NCI-H146 treated with DMSO at 0.1 percent for 48 hours (cell line): ENCODE results near the gene NKIRAS2.
A peak's percentile ranks its signal among the peaks of the same experiment; 100 is the strongest.

Experiments
- DNase-seq: peaks from one replicate; lab custom pipeline; 2025; ENCODE audit not compliant: unreplicated experiment; lab: John Stamatoyannopoulos, UW

Gene NKIRAS2

DNA sequence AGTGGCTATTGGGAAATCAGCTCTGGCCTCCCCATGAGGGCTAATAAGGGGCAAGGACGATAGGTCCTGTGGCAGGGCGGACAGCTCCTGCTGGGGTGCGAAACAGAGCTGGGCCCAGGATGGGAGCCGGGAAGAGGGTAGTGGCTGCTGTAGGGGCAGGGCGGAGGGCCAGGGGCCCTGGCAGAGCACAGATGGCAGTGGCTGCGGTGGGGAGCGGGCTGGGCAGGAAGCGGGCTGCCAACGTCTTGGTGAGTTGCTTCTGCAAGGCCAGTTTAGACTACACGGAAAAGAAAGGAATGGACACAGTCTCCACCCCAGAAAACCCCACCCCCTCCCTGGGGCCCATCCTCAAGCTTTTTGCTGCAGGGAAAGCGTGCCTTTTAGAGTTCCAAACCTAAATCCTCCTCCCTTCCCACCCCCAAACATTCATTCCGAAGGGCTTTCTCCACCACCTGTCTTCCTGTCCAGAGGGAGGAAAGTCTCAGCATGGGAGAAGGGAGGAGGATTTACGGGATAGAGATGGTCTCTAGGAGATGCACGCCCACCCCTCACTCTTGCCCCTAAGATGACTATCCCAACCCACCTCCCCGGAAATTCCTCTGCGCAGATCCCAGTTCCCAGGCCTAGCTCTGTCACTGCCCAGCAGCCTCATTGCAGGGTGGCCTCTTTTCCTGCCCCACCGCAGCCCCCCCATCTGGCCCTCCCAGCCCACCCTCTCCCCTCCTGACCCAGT is 7.1 kb downstream of the NKIRAS2 start:
- DNase-seq, result no peak

DNA sequence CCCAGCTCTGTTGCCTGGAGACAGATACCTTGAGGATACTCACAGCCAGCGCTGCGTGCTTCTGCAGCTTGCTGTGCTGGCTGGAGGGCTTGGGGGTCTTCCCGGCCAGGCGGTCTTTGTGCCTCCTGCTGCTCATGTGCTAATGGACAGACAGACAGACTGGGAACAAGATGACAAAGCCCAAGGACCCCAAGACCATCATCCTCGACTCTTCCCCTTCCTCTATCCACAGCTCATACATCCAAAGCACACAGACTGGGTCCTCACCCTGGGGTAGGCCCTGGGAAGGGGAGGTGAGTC is 7.7 kb downstream of the NKIRAS2 start:
- DNase-seq, result no peak

- DNase-seq, result no peak
Observed at GRCh38 chr17:42027961-42028790, 8.3 kb downstream of the NKIRAS2 start.

DNA sequence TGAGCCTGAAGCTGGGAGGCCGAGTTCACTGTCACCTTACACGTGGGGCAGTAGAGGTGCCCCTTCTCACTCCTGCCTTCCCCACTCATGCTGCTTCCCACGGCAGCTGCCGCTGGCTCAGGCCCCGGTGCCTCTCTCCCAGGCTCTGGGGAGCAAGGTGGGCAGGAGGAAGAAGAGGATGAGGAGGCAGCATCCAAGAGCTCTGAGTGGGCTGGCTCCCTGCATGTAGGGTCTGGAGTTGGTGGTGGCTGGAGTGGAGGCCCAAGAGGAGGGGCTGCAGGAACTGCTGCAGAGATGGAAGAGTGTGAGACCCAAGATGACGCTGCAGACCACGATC is 8.9 kb downstream of the NKIRAS2 start:
- no peak for DNase-seq

GRCh38 chr17:42031584-42031983 is 11.7 kb downstream of the NKIRAS2 start:
- no peak for DNase-seq

- no peak for DNase-seq
Observed at GRCh38 chr17:42034059-42034458, 14.2 kb downstream of the NKIRAS2 start.

DNA sequence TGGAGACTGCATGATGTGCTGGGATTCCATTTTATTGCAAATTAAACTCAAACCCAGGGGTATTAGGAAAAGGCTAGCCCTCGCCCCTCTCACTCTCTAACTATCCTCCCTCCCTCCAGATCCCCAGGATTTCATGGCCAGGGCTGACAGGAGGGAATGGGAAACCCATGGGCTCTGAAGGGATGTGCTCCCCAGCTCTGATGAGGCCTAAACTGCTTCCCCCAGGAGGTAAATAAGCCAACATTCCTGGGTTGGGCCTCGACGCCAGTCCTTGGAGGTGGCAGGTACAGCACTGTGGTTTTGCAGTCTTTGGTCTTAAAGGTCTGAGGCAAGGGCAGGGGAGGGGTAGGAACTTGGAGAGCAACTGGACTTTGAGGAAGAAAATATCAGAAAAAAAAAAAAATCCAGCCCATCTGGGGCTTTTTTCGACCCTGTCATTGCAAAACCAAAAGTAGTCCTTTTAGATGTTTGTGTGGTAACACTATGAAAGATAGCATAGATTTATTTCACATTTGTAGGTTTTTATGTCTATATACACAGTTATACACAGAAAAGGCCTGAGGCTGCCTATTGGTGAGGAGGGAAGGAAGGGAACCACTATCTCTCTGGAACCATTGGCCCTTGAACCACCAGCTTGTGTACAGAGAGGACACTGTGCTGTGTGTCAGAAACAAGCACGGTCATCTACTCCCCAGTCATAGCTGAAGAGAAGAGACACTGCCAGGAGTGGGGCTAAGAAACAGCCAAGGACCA is 18.5 kb downstream of the NKIRAS2 start:
- DNase-seq, result no peak

DNA sequence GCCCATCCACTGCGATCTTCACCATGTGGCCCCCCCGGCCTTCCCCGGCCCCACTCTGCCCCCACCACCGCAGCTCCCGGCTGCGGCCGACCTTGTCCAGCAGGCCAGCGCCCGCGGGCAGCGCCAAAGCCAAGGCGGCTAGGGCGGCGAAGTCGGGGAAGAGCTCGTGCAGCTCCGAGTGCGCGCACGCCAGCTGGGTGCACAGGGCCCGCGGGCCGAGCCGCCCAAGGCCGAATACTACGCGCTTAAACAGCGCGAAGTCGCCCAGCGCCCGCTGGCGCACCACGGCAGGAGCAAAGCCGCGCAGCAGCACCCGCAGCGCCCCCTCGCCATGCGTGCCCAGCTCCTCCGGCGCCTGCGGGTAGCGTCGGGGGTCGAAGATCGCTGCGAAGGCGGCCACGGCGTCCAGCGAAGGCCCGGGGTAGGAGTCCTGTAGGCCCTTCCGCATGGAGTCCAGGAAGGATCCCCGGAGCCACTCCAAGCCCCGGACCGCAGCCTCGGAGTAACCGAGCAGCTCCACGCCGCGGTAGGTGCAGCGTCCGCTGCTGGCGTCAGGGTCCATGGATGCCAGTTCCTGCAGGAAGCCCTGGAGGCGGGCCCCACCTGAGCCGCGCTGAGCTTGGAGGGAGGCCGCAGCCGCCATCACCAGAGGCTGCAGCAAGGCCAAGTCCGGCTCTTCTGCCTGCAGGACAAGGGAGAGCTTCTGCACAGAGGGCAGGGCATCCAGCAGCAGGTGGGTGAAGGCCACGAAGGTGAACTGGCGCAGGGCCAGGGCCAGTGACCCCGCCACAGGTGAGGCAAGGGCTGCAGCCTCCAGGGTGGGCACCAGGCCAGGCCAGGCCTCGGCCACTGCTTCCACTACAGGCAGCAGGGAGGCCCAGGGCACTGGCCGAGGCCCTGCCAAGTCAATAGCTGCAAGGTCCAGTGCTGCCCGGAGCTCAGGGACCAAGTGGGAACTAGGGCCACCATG is 20.2 kb downstream of the NKIRAS2 start:
- no peak for DNase-seq

- no peak for DNase-seq
Observed at GRCh38 chr17:42040818-42041217, 20.9 kb downstream of the NKIRAS2 start.

GRCh38 chr17:42041619-42042018 is 21.7 kb downstream of the NKIRAS2 start:
- no peak for DNase-seq

- no peak for DNase-seq
Observed at GRCh38 chr17:42042598-42043319, 22.9 kb downstream of the NKIRAS2 start.

GRCh38 chr17:42045719-42046118 is 25.8 kb downstream of the NKIRAS2 start:
- DNase-seq, result no peak

- DNase-seq, result no peak
Observed at GRCh38 chr17:42047343-42047742, 27.5 kb downstream of the NKIRAS2 start.

- no peak for DNase-seq
Observed at GRCh38 chr17:42049834-42050392, 30.0 kb downstream of the NKIRAS2 start.

GRCh38 chr17:42050393-42051012 is 30.6 kb downstream of the NKIRAS2 start, which contains the start of gene C17orf113:
C17orf113 (minus strand) TSS chr17:42050601; CDS start chr17:42043376, 7,225 bp downstream.
- DNase-seq, result peak; percentile 22

- DNase-seq, result no peak
Observed at GRCh38 chr17:42051013-42051400, 31.1 kb downstream of the NKIRAS2 start.

DNA sequence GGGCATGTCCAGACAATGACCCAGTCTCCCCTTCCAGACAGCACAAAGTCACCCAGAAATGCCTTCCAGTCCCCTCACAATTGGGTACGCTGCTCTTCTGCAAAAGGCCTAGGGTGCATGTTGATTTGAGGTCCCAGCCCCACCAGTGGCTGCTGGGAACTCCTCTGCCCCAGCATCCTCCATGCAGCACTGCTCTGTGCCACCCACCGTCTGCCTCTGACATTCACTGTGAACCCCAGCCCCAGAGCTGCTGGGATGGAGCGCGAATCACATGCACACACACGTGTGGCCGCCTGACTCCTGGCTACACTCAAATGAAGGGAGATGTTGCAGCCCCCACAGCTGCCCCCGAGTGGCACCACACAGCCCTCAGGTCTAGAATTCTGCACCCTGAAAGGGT is 31.8 kb downstream of the NKIRAS2 start:
- no peak for DNase-seq

- no peak for DNase-seq
Observed at GRCh38 chr17:42052346-42052877, 32.5 kb downstream of the NKIRAS2 start.
